ENCODE measurements around the gene APLF. TPM values are rescaled to one million over a fixed set of nuclear protein-coding genes. Genes with fewer than 3 reads are reported as not detected.

APLF gene
- total RNA-seq, 2 donors from 2014 or later = 4.9 to 5.8 TPM

DNA sequence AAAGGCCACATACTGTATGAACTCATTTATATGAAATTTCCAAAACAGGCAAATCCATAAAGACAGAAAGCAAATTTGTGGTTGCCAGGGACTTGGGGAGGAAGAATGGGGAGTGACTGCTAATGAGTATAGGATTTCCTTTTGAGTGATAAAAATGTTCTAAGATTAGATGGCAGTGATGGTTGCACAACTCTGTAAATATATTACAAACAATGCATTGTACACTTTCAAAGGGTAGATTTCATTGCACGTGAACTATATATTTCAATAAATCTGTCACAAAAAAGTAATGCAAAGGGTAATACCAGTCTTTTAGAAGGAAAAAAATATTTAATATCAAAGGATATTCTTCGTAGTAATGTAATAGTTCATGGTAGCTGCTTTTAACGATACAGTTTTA is 112.3 kb downstream of the APLF start:
- no peak for ATAC-seq (ENCODE audit: insufficient number of reproducible peaks, low FRiP score, low read depth)
- Histone ChIP-seq H3K4me3 (no peak overlapping the region), H3K4me1 (ENCODE audit: control insufficient read depth in 1 of 2, low read depth in 2 of 2) (no peaks in the 10 kb centered on the region), H3K27ac (no peak overlapping the region), H3K9me3 (no peaks in the 10 kb centered on the region), H3K36me3 (no peaks in the 10 kb centered on the region), H3K27me3 (replicated peaks; ENCODE audit: insufficient read depth) (no peaks in the 10 kb centered on the region)
- DNase-seq (ENCODE audit: low spot score) = no peak
- TF ChIP-seq, protein P1, sequence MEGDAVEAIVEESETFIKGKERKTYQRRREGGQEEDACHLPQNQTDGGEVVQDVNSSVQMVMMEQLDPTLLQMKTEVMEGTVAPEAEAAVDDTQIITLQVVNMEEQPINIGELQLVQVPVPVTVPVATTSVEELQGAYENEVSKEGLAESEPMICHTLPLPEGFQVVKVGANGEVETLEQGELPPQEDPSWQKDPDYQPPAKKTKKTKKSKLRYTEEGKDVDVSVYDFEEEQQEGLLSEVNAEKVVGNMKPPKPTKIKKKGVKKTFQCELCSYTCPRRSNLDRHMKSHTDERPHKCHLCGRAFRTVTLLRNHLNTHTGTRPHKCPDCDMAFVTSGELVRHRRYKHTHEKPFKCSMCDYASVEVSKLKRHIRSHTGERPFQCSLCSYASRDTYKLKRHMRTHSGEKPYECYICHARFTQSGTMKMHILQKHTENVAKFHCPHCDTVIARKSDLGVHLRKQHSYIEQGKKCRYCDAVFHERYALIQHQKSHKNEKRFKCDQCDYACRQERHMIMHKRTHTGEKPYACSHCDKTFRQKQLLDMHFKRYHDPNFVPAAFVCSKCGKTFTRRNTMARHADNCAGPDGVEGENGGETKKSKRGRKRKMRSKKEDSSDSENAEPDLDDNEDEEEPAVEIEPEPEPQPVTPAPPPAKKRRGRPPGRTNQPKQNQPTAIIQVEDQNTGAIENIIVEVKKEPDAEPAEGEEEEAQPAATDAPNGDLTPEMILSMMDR (IDR thresholded peaks at IDR 0.05) = no peak

DNA sequence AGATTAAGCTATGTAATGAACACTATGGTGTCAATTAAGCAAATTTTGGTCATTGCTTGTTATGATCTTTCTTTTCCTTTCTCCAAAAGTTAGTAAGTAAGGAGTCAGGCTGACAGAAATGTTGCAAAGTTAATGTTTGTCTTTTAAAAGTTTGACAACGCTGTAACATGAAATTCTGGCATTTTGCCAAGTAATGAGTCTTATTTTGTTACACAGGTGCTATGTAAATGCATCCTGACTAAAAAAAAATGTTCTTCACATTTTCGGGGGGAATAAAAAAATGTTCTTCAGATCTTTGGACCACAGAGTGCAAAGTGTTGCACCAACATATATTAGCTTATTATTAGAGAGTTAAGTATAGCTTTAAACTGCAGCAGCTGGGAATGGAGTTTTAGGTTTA is 121.2 kb downstream of the APLF start:
- TF ChIP-seq, protein P1 (IDR thresholded peaks at IDR 0.05) = no peak
- Histone ChIP-seq H3K36me3 (no peaks in the 10 kb centered on the region), H3K4me1 (ENCODE audit: control insufficient read depth in 1 of 2, low read depth in 2 of 2) (no peaks in the 10 kb centered on the region), H3K27ac (no peak overlapping the region), H3K27me3 (replicated peaks; ENCODE audit: insufficient read depth) (no peaks in the 10 kb centered on the region), H3K9me3 (no peaks in the 10 kb centered on the region), H3K4me3 (no peak overlapping the region)
- no peak for DNase-seq (ENCODE audit: low spot score)
- no peak for ATAC-seq (ENCODE audit: insufficient number of reproducible peaks, low FRiP score, low read depth)

DNA sequence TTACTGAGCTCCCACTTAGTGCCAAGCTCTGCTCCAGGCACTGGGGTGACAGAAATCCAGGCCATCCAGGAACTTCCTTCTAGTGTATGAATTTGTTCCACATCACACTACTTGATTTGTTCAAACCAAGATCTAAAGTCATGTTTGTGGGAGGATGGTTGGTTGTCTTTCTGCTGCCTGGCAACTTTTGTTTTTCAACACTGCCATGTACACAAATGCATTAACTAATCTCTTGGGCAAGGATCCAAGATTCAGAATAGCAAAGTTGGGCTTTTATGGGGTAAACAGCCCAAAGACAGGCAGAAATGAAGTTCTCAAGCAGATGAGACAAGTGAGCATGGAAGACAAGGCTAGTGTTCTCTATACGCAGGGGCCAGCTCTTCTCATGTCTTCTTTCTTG is 122.6 kb downstream of the APLF start:
- no peaks in the 10 kb centered on the region for H3K36me3 ChIP-seq
- H3K9me3 ChIP-seq = no peaks in the 10 kb centered on the region
- DNase-seq (ENCODE audit: low spot score) = no peak
- H3K4me3 ChIP-seq = no peak overlapping the region
- H3K27me3 ChIP-seq (replicated peaks; ENCODE audit: insufficient read depth) = no peaks in the 10 kb centered on the region
- H3K4me1 ChIP-seq (ENCODE audit: control insufficient read depth in 1 of 2, low read depth in 2 of 2) = no peaks in the 10 kb centered on the region
- no peak for ATAC-seq (ENCODE audit: insufficient number of reproducible peaks, low FRiP score, low read depth)
- TF ChIP-seq, protein P1 (IDR thresholded peaks at IDR 0.05) = no peak
- H3K27ac ChIP-seq = no peak overlapping the region

DNA sequence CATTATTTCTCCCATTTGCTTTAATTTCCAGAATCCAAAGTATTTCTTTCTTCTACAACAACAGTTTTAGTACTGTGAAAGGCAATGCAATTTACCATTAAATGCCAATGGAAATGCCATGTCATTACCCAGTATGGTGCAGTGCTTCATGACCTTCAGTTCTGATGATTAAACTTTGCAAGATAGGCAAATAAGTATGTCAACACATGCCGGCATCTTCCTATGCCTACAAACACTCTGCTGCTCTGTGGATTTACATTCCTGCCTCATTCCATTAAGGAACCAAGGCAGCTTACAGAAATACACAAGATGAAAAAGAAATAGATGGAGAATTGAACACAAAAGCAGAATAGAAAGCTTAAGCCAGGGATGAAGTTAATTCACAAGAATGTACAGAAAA is 123.3 kb downstream of the APLF start:
- Histone ChIP-seq H3K27me3 (replicated peaks; ENCODE audit: insufficient read depth) (no peaks in the 10 kb centered on the region), H3K4me3 (no peak overlapping the region), H3K27ac (no peak overlapping the region), H3K9me3 (no peaks in the 10 kb centered on the region), H3K36me3 (no peaks in the 10 kb centered on the region), H3K4me1 (ENCODE audit: control insufficient read depth in 1 of 2, low read depth in 2 of 2) (no peaks in the 10 kb centered on the region)
- DNase-seq (ENCODE audit: low spot score) (no peak), ATAC-seq (ENCODE audit: insufficient number of reproducible peaks, low FRiP score, low read depth) (no peak)
- TF ChIP-seq, protein P1 (IDR thresholded peaks at IDR 0.05) = no peak

DNA sequence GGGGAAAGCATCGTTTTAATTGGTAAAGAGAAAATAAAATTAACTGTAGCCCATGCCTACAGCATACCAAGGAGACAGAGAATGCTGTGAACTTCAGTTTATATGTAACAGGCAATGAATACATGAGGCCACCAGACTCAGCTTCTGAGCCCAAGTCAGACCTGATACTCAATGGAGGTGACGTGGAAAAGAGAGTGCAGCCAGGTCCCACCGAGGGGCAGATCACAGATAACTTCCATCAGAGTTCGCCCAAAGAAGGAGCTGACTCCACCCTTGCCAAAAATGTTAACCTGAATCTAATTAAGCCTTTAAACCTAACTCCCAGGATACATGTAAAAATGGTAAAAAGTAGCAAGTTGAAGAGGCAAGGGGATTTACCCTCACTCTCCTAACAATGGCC is 123.8 kb downstream of the APLF start:
- no peak for ATAC-seq (ENCODE audit: insufficient number of reproducible peaks, low FRiP score, low read depth)
- Histone ChIP-seq H3K9me3 (no peaks in the 10 kb centered on the region), H3K4me1 (ENCODE audit: control insufficient read depth in 1 of 2, low read depth in 2 of 2) (no peaks in the 10 kb centered on the region), H3K36me3 (no peaks in the 10 kb centered on the region), H3K4me3 (no peak overlapping the region), H3K27ac (no peak overlapping the region), H3K27me3 (replicated peaks; ENCODE audit: insufficient read depth) (no peaks in the 10 kb centered on the region)
- TF ChIP-seq, protein P1 (IDR thresholded peaks at IDR 0.05) = no peak
- DNase-seq (ENCODE audit: low spot score) = no peak

All from thoracic aorta (tissue), 2 donors.